ENCODE measurements around the gene PROZ. TPM values are rescaled to one million over a fixed set of nuclear protein-coding genes. Genes with fewer than 3 reads are reported as not detected.

The PROZ gene
- total and polyA plus RNA-seq, 2 of the 13 experiments (the other 11 are each of a cell fraction or from before 2014, with no cell fraction given), result 5.6 to 22.5 TPM

GRCh38 chr13:113138792-113139551, 19.5 kb upstream of the PROZ start (continued):
- peak; percentile 89 for TF ChIP-seq SKIL (CRISPR knock-in tag; IDR thresholded peaks at IDR 0.05; ENCODE audit: borderline replicate concordance)
- TF ChIP-seq THAP8 (CRISPR knock-in tag; IDR thresholded peaks at IDR 0.05; ENCODE audit: borderline replicate concordance), result no peak
- TF ChIP-seq ZNF7 (CRISPR knock-in tag; IDR thresholded peaks at IDR 0.05), result peak; percentile 13; the same call in 1 of the 2 replicates
- no peak for TF ChIP-seq SOX6 (IDR thresholded peaks at IDR 0.05)
- TF ChIP-seq SOX6 (CRISPR knock-in tag; IDR thresholded peaks at IDR 0.05), result peak; percentile 98
- peak; percentile 83; the same call in 1 of the 2 replicates for TF ChIP-seq ZNF746 (CRISPR knock-in tag; IDR thresholded peaks at IDR 0.05)
- TF ChIP-seq FOXP1 (IDR thresholded peaks at IDR 0.05), result peak; percentile 65
- peak; percentile 99 for TF ChIP-seq FOXP1 (CRISPR knock-in tag; IDR thresholded peaks at IDR 0.05)
- no peak for TF ChIP-seq HOXA9 (CRISPR knock-in tag; IDR thresholded peaks at IDR 0.05; ENCODE audit: borderline replicate concordance)
- TF ChIP-seq THAP11 (CRISPR knock-in tag; IDR thresholded peaks at IDR 0.05), result peak; percentile 76; the same call in 1 of the 2 replicates
- peak; percentile 91; the same call in 1 of the 2 replicates for TF ChIP-seq ZNF556 (CRISPR knock-in tag; IDR thresholded peaks at IDR 0.05; ENCODE audit: borderline replicate concordance)
- TF ChIP-seq EHMT2 (IDR thresholded peaks at IDR 0.05; ENCODE audit: borderline replicate concordance, low read depth, low read length), result no peak
- TF ChIP-seq ATF2 (CRISPR knock-in tag; IDR thresholded peaks at IDR 0.05), result peak; percentile 60; the same call in 1 of the 2 replicates
- TF ChIP-seq TAF1 (CRISPR knock-in tag; IDR thresholded peaks at IDR 0.05), result no peak
- TF ChIP-seq ZNF570 (CRISPR knock-in tag; IDR thresholded peaks at IDR 0.05; ENCODE audit: borderline replicate concordance), result no peak
- no peak for TF ChIP-seq PBX2 (CRISPR knock-in tag; IDR thresholded peaks at IDR 0.05)
- TF ChIP-seq ZNF503 (CRISPR knock-in tag; IDR thresholded peaks at IDR 0.05), result peak; percentile 92; the same call in 1 of the 2 replicates
- no peak for TF ChIP-seq MXD1 (CRISPR knock-in tag; IDR thresholded peaks at IDR 0.05)
- 0 out of 2 replicates have a peak, but pooled peaks have one; percentile 71 for TF ChIP-seq HOXA5 (CRISPR knock-in tag; IDR thresholded peaks at IDR 0.05)
- peak; percentile 86; the same call in 1 of the 2 replicates for TF ChIP-seq ZFP36L1 (CRISPR knock-in tag; IDR thresholded peaks at IDR 0.05)
- peak; percentile 81 for TF ChIP-seq TFAP4 (IDR thresholded peaks at IDR 0.05; ENCODE audit: borderline replicate concordance, low read depth)

Measured in HepG2 (cell line).